GM13976 (cell line): Measurements from ENCODE around the gene CST8.

Source experiments
- DNase-seq: peaks from one replicate; pipeline ENCODE4 v3.0.0; 2012; ENCODE audit warnings: low spot score
- CTCF ChIP-seq: IDR thresholded peaks from 2 replicates; pipeline ENCODE4 v1.5.1; 2012; ENCODE audit warnings: borderline replicate concordance, mild to moderate bottlenecking; ENCODE audit not compliant: insufficient read depth; ENCODE audit errors: extremely low read depth, missing control alignments, control extremely low read depth
- in situ Hi-C: fragments of 300-500 bp; cut with MboI; formaldehyde crosslinking; loops from one replicate; pipeline ENCODE4 v1.12.0; 2022; ENCODE audit warnings: low sequenced_read_pairs, mixed read lengths, inconsistent platforms; ENCODE audit not compliant: unreplicated experiment

Gene CST8

GRCh38 chr20:23536328-23536974 lies 45.5 kb downstream of the CST8 start:
- TF ChIP-seq CTCF, result no peak
- in situ Hi-C loops, result no loop called here
- DNase-seq, result no peak

DNA sequence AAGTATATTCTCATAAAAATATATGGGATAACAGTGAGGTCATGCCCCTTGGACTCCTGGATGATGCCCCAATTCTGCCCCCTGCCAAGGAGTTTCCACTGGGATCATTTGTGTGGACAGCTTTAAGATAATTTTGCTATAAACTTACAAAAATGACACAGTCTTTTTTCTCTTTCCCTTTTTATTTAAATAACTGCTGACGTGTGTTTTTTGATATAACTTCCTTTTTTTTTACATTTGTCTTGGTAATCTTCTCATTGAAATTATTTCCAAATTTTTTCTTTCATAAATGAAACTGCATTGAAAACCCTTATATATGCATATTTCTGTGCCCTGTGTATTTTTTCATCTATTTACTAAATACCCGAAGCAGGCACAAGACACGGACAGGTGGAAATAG lies 46.1 kb downstream of the CST8 start:
- in situ Hi-C loops, result no loop called here
- TF ChIP-seq CTCF, result no peak
- no peak for DNase-seq

DNA sequence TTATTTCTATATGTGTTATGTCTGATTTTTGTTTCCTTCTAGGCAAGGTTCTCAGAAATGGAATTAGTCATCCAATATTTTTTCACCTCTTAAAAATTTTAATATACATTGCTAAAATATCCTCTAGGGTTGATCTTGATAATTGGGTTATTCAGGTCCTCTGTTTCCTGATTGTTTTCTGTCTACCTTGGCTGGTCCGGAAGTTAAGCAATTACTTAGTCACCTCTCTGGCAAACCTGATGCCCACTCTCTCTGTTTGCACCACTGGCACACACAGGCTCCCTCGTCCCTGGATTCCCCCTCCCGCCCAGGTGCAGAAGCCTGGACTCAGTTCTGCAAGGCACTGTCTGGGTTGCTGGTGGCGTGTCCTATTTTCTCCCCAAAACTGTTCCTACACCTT lies 49.7 kb downstream of the CST8 start:
- TF ChIP-seq CTCF, result no peak

GRCh38 chr20:23541330-23541729 lies 50.4 kb downstream of the CST8 start:
- TF ChIP-seq CTCF, result no peak
- DNase-seq, result no peak
- in situ Hi-C loops, result no loop called here

More for the DNA sequence above, 49.7 kb downstream of the CST8 start:
- no peak for DNase-seq
- in situ Hi-C loops, result no loop called here

DNA sequence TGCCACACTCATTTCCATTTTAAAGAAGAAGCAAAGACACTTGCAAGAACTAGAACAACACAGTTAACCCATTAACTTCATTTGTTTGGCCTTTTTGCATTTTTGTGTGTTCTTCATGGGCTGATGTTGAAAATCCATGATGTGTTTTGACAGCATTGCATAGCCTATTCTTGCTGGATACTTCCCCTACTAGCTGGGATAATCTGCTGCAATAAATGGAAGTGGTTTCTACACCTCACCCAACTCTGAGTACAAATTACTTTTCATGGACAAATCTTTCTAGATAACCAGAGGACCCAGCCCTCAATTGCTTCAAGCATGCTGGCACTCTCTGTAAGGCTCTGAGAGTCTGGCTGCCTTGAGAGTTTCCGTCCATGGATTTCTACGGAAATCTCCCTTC lies 50.9 kb downstream of the CST8 start:
- TF ChIP-seq CTCF, result no peak
- DNase-seq, result no peak
- in situ Hi-C loops, result no loop called here

DNA sequence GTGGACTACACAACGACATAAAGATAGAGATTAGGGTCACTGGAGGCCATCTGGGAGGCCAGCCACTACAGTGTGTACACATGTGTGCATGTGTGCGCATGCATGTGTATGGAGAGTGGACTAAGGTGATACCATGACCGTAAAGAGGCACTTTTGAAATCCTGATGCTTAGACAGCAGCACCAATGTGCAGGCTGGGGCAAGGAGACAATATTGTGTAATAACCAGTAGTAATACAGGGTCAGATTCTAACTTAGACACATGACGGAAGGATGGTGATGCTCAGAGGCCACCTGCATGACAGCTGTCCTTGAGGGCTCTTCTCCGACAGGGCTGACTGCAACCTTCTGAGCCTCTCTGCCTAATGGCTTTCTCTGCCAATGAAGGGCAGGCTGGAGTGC lies 51.9 kb downstream of the CST8 start:
- DNase-seq, result no peak
- no peak for TF ChIP-seq CTCF
- in situ Hi-C loops, result no loop called here
